IPS-NIHi11 (cell line): ENCODE data around the gene CD151.

ENCODE experiments used
- DNase-seq: peaks from one replicate; pipeline ENCODE4 v3.0.0; 2012; ENCODE audit warnings: mixed read lengths, low spot score

Gene CD151

GRCh38 chr11:843086-843734 is 10.5 kb downstream of the CD151 start:
- no peak for DNase-seq

- peak; percentile 74 for DNase-seq
Measured at GRCh38 chr11:843818-844692, 11.3 kb downstream of the CD151 start.

DNA sequence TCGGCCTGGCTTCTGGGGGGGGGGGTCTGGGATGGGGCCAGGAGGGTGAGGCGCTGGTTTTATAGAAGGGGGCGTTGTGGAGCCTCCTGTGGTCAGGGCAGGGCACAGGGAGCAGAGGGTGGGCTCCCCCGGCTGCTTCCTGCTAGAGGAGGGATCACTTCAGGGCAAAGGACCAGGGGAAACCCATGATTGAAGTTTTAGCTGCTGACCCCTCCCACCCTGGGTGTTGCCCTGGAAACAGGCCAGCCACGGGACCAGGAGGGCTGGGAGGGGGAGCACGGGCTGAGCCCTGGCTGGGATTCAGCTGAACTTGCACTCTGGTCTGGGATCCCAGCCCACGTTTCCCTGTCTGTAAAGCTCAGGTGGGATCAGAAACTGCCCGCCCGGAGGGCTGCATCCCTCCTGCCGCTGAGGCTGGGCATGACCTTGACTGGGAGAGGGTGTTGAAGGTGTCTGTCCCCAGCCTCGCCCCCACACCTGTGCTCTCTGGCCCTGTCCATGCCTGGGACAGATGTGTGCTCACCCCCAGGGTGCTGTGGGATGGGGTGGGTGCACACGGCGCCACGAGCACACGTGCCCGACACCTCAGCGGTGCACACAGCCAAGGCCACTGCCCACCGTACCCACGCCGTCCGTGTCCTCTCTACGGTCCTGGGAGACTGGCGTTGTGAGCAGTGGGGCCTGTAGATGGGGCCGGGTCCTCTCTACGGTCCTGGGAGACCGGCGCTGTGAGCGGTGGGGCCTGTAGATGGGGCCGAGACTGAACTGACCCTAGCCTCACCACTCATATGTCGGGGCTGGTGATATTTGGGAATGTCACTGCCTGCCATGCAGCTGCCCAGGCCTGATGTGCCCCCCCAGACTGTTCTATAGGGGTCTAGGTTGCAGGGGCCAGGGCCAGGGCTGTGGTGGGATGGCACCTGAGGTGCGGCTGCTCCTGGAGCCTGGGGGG is 12.2 kb downstream of the CD151 start:
- DNase-seq = peak; percentile 75

- DNase-seq = no peak
Measured at GRCh38 chr11:845872-846495, 13.2 kb downstream of the CD151 start.

- no peak for DNase-seq
Measured at GRCh38 chr11:846496-847098, 13.8 kb downstream of the CD151 start.

DNA sequence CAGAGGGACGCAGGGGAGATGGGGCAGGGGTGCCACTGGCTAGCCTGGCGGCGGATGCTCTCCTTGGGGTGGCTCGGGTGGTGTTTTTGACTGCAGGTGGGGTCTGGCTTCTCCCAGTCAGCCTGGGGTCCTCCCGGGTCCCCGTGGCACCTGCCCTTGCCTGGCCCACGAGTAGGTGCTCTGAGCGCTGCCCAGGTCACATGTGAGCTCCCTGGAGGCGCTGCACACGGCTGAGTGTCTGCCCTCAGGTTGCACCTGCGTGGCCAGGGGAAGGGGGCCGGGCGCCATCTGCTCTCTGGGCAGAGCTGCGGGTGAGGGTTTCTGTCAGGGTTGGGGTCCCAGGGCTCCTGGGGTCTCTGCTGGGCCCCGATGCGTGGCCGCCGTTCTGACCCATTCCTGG is 15.1 kb downstream of the CD151 start:
- DNase-seq = no peak

- peak; percentile 69 for DNase-seq
Measured at GRCh38 chr11:848380-848931, 15.7 kb downstream of the CD151 start.

- peak; percentile 94 for DNase-seq
Measured at GRCh38 chr11:849104-849824, 16.5 kb downstream of the CD151 start.

- peak; percentile 29 for DNase-seq
Measured at GRCh38 chr11:849951-850774, 17.4 kb downstream of the CD151 start.

DNA sequence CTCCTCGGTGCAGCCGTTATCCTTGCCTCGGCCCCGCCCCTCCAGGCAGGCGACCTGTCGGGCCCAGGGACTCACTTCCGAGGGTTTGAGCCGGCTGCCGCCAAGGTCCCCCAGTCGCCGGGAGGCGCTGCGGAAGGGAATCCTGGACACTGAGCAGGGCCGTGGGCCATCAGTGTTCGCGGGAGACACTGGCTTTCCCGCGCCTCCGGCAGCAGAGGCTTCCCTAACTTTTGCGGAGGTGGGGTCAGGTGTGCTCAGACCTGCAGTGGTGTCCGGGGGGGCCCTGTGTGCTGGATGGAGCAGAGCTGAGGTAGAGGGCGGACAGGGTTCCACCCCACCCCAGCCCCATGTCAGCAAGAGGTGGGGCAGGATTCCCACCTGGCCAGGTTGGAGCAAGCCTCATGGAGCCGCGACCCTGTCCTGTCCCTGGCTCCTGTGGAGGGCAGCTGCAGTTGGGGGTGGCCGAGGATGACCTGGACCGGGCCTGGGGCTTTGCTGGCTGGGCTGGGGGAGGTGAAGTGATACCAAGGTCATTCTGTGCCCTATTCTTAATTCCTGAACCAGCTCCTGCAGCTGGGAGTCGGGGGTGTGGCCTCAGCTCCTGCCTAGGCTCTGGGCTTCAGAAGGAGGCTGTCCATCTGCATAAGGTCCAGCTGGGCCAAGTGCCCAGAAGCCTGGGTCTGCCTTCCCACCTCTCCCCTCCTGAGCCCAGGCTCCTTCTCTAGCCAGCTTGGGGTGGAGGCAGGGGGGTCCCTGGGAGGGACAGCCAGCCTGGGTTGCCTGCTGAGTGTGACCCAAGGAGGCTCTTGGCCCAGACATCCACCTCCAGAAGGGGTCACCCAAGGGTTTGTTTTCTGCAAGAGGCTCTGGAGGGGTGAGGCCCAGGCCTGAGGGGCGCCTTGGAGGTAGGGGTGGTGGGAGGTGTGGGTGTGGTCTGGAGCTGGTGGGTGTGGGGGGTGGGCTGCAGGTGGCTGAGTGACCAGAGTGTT is 18.3 kb downstream of the CD151 start:
- DNase-seq = peak; percentile 74

DNA sequence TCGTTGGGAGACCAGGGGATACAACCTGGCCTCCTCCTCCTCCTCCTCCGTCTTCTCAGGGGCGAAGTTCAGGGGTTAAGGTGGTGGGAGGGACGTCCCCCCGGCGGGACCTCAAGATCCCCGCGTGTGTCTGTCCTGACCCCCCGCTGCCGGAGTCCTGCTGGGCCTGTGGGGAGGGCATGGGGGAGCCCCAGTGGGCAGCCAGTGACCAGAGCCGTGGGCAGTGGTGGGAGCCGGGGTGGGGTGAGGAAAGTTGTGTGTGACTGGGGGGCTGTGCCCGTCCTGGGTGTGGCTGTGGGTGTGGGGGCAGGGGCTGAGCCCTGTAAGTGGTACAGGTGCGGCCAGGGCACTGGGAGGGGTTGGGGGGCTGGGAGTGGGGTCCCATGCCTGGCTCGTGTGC is 20.0 kb downstream of the CD151 start:
- no peak for DNase-seq

DNA sequence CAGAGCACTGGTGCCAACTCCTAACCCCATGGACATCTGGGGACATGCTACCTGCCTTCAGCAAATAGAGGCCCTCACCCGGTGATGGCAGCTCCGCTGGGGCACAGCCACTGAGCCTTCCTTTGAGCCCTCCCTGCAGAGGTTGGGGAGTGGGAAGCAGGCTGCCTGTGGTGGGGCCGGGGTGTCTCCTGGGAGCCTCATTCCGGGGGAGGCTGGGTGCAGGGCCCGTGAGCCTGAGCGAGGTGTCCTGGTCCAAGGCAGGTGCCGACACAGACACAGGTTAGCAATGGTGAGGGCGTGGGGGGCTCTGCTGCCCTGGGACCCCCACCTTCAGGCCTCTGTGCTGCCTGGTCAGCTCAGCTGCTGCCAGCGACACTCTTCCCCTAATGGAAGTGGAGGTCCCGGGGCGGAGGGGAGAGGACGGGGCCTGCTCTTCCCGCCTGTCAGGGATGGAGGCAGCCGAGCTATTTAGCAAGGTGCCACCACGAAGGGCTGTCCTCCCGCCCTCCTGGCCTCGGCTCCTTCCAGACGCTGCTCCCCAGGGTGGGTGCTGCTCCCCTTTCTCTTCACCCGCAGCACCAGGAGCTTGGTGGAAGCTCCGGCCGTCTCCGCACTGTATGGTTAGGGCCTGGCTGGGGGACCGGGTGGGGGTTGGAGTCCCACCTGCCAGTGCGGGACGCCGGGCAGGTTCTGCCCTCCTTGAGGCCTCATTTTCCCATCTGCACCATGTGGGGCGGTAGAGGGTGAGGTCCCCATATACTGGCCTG is 21.1 kb downstream of the CD151 start:
- DNase-seq = no peak

GRCh38 chr11:854601-855329 is 22.0 kb downstream of the CD151 start:
- no peak for DNase-seq

- no peak for DNase-seq
Measured at GRCh38 chr11:855330-855674, 22.6 kb downstream of the CD151 start.

GRCh38 chr11:855796-856195 is 23.0 kb downstream of the CD151 start:
- DNase-seq = no peak

DNA sequence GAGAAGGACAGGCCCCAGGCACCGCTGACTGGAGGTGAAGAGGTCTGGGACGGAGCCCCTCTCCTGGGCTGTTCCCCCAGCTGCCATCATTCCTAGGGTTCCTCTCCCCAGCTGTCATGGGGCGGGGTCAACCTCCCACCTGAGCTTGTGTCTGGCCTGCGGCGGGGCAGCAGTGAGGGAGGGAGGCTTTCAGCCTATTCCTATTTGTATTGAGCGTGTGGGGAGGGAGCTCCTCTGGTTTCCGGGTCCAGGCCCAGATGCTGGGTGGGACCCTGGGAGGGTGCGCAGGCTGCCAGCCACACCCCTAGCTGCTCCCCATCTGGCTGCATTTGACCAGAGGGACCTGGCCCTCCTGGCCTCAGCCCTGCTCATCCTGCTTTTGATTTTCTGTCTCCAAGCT is 23.6 kb downstream of the CD151 start:
- DNase-seq = no peak
